GM12892 (cell line): ENCODE results near the gene BLTP3A.

Experiments
- POLR2A ChIP-seq: IDR thresholded peaks from 2 replicates; pipeline ENCODE4 v1.6.1; 2011; ENCODE audit warnings: low read depth, low read length, control low read depth
- POLR2AphosphoS5 ChIP-seq: IDR thresholded peaks from 2 replicates; pipeline ENCODE4 v1.6.1; 2011; ENCODE audit warnings: low read depth, low read length, control low read depth
- TAF1 ChIP-seq: IDR thresholded peaks from 2 replicates; pipeline ENCODE4 v1.6.1; 2011; ENCODE audit warnings: low read depth, mild to moderate bottlenecking, control low read depth, low read length, borderline replicate concordance

DNA sequence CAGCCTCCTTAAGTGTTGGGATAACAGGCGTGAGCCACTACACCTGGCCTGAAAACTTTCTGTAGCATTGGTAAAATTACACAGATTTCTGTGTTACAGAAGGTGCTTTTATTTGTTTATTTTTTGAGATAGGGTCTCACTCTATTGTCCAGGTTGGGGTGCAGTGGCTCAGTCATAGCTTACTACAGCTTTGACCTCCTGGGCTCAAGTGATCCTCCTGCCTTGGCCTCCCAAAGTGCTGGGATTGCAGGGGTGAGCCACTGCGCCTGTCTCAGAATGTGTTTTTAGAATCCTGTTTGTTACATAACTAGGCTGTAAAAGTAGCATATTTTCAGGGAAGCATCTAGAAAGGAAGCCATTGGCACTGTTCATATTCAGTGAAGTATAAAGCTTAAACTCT lies 16.9 kb upstream of the BLTP3A start:
- TF ChIP-seq POLR2A (no peak), TAF1 (no peak), POLR2AphosphoS5 (no peak)
